ENCODE data around the gene PKP3. TPM values are rescaled to one million over a fixed set of nuclear protein-coding genes. Genes with fewer than 3 reads are reported as not detected.
A peak's percentile ranks its signal among the peaks of the same experiment; 100 is the strongest.
"Not testable (repeated sequence)": the region's sequence is repeated elsewhere in the genome, so short reads cannot be mapped to it uniquely, and the experiment has no call there.

PKP3 gene
- total RNA-seq, 2 experiments from 2014 or later, result not detected

DNA sequence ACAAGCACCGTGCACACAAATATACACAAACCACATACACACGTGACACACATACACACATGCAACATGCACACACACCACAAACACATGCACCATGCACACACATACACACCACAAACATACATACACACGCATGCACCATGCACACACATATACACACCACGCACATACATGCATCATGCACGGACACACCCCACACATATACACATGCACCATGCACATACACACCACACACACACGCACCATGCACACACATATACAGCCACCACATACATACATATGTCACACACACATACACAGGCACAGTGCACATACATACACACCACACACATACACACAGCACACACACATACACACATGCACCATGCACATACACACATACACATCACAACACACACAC is 37.4 kb upstream of the PKP3 start:
- peaks cover 12% of the 10 kb centered on the region for H3K27me3 Mint-ChIP-seq
- peaks cover 35% of the 10 kb centered on the region for H3K4me1 Mint-ChIP-seq
- ChIA-PET CTCF (interaction anchor here (1.5 to 1.9 kb wide), 2 partner anchors 41 to 51 kb away, joined by 3 to 14 read pairs; no protein-coding TSS in a partner anchor), POLR2A (interaction anchor here (0.6 to 2.5 kb wide), 9 partner anchors 12 to 93 kb away, joined by 3 to 85 read pairs (median 8); partner anchors contain the start of genes IFITM1, IFITM3, PGGHG and PTDSS2)
- DNase-seq, result no peak
- H3K9me3 Mint-ChIP-seq, result peaks cover 1% of the 10 kb centered on the region
- no peaks in the 10 kb centered on the region for H3K36me3 Mint-ChIP-seq (ENCODE audit: low read depth)
- H3K4me3 Mint-ChIP-seq, result no peak overlapping the region
- H3K27ac Mint-ChIP-seq, result no peak overlapping the region

DNA sequence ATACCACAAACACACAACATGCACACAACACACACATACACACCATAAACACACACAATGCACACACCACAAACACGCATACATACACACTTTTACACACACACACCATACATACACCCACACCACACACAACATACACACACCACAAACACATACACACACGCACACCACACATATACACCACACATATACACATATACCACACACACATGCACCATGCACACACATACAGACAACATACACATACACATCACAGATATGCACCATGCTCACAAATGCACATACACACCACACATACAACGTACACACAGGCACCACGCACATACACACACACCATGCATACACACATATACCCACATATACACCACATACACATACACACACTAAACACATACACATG is 36.4 kb upstream of the PKP3 start:
- H3K4me3 Mint-ChIP-seq, result no peak overlapping the region
- ChIA-PET POLR2A (no interaction called here), CTCF (no interaction called here)
- H3K36me3 Mint-ChIP-seq (ENCODE audit: low read depth), result no peaks in the 10 kb centered on the region
- no peak overlapping the region for H3K27ac Mint-ChIP-seq
- no peak for DNase-seq
- H3K27me3 Mint-ChIP-seq, result peaks cover 13% of the 10 kb centered on the region
- peaks cover 31% of the 10 kb centered on the region for H3K4me1 Mint-ChIP-seq
- peaks cover 2% of the 10 kb centered on the region for H3K9me3 Mint-ChIP-seq

- Mint-ChIP-seq H3K36me3 (ENCODE audit: low read depth) (no peaks in the 10 kb centered on the region), H3K4me3 (no peak overlapping the region), H3K27me3 (peaks cover 13% of the 10 kb centered on the region), H3K4me1 (peaks cover 24% of the 10 kb centered on the region), H3K9me3 (peaks cover 2% of the 10 kb centered on the region), H3K27ac (no peak overlapping the region)
- CTCF ChIA-PET, result interaction anchor here (1.4 kb wide), 1 partner anchor 90 kb away, joined by 6 read pairs; no protein-coding TSS in a partner anchor
- POLR2A ChIA-PET, result interaction anchor here (1.0 kb wide), 1 partner anchor 107 kb away, joined by 3 read pairs; no protein-coding TSS in a partner anchor
- no peak for DNase-seq
Measured at GRCh38 chr11:358129-358800, 35.7 kb upstream of the PKP3 start.

DNA sequence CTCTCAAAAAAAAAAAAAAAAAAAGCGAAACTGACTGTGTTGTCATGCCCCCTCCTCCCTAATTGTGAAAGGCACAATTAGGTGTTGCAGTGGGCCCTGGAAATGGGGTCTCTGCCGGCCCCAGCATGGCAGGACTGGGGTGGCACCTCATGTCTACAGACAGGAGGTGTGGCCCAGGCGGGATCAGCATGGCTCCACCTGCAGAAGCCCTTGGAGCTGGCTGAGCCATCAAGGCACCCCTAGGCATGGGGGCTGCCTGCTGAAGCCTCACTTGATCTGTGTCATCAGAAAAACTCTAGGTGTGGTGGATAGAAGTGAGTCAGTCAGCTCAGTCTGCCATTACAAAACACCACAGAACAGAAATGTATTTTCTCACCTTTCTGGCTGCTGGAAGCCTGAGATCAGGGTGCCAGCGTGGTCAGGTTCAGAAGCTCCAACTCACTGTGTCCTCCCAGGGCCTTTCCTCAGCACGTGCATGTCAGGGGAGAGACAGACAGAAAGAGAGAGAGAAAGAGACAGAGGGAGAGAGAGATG is 34.8 kb upstream of the PKP3 start:
- H3K27ac Mint-ChIP-seq, result no peak overlapping the region
- ChIA-PET CTCF (interaction anchor here (0.9 to 1.4 kb wide), 5 partner anchors 42 to 109 kb away, joined by 3 to 6 read pairs (median 4); no protein-coding TSS in a partner anchor), POLR2A (interaction anchor here (0.9 to 1.0 kb wide), 4 partner anchors 53 to 108 kb away, joined by 3 to 8 read pairs (median 3); no protein-coding TSS in a partner anchor)
- H3K27me3 Mint-ChIP-seq, result peaks cover 7% of the 10 kb centered on the region
- H3K9me3 Mint-ChIP-seq, result peaks cover 2% of the 10 kb centered on the region
- H3K4me1 Mint-ChIP-seq, result peaks cover 16% of the 10 kb centered on the region
- peak; percentile 30 for DNase-seq
- H3K36me3 Mint-ChIP-seq (ENCODE audit: low read depth), result no peaks in the 10 kb centered on the region
- no peak overlapping the region for H3K4me3 Mint-ChIP-seq

DNA sequence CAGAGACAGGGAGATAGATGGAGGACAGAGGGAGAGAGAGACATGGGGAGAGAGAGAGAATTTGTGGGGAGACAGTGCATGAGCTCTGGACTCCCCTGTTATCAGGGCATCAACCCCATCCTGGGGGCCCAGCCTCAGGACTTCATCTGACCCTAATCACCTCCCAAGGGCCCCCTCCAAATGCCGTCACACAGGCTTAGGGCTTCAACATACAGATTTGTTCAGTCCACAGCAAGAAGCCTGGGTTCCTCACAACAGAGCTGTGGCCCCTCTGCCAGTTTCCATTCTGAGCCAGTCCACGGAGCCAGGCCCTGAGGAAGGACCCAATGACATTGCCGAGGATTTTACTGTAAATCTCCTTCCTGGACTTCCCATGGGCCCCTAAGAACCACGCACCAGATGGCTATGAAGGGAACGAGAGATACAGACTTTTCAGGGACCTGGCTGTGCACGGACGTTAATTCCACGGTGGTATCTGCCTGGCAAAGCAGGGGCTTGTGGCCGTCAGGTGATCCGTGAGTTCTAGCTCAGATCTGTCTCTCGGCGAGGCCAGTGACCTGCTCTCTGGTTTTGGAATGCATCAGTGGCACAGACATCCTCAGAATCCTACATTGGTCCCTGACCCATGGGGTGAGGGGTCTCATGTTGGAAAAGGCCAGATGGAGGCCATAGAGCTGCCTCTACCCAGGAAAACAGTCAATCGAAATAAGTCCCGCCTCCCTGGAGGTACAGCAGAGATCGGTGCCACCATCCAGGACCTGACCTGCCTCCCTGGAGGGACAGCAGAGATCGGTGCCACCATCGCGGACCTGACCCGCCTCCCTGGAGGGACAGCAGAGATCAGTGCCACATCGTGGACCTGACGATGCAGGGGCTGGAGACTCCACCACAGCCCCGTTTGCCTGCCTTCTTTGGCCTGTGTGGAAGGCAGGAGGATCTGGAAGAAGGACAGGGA is 33.4 kb upstream of the PKP3 start:
- H3K4me1 Mint-ChIP-seq, result peaks cover 7% of the 10 kb centered on the region
- no peaks in the 10 kb centered on the region for H3K36me3 Mint-ChIP-seq (ENCODE audit: low read depth)
- no peak overlapping the region for H3K27ac Mint-ChIP-seq
- ChIA-PET POLR2A (interaction anchor here (0.9 kb wide), 1 partner anchor 110 kb away, joined by 3 read pairs; no protein-coding TSS in a partner anchor), CTCF (interaction anchor here (0.5 to 4.1 kb wide), 3 partner anchors 48 to 55 kb away, joined by 3 to 32 read pairs (median 4); partner anchors contain the start of gene SIGIRR)
- H3K27me3 Mint-ChIP-seq, result peaks cover 14% of the 10 kb centered on the region
- H3K9me3 Mint-ChIP-seq, result peaks cover 2% of the 10 kb centered on the region
- H3K4me3 Mint-ChIP-seq, result no peak overlapping the region
- no peak for DNase-seq

DNA sequence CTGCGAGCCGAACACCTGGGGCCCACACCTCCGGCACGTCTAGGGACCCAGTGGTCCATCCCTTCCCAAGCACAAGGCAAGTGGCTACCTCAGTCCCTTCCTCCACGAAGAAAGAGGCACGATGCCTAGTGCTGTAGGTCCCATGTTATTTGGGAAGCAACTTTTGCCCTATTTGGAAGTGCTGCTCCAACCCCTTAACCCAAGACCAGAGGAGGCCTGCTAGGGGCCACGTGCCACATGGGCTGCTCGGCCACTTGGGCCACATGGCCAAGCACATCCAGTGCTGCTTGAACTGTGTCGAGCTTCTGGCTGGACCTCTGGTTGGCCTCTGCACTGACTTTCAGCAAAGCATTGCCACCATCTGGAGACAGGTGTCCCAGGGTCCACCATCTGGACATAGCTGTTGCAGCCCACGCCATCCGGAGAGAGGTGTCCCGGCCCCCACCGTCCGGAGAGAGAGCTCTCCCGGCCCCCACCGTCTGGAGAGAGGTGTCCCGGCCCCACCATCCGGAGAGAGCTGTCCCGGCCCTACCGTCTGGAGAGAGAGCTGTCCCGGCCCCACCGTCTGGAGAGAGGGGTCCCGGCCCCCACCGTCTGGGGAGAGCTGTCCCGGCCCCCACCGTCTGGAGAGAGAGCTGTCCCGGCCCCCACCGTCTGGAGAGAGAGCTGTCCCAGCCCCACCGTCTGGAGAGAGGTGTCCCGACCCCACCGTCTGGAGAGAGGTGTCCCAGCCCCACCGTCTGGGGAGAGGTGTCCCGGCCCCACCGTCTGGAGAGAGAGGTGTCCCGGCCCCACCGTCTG is 31.2 kb upstream of the PKP3 start:
- no peak overlapping the region for H3K4me3 Mint-ChIP-seq
- POLR2A ChIA-PET, result interaction anchor here (1.1 to 1.2 kb wide), 2 partner anchors 85 to 156 kb away, joined by 3 read pairs; partner anchors contain the start of genes BET1L and RIC8A
- H3K4me1 Mint-ChIP-seq, result peaks cover 7% of the 10 kb centered on the region
- CTCF ChIA-PET, result interaction anchor here (0.7 to 4.4 kb wide), 12 partner anchors 8 to 155 kb away, joined by 3 to 36 read pairs (median 4); partner anchors contain the start of genes BET1L and RIC8A
- peaks cover 29% of the 10 kb centered on the region for H3K27me3 Mint-ChIP-seq
- peaks cover 2% of the 10 kb centered on the region for H3K9me3 Mint-ChIP-seq
- DNase-seq, result no peak
- no peak overlapping the region for H3K27ac Mint-ChIP-seq
- no peaks in the 10 kb centered on the region for H3K36me3 Mint-ChIP-seq (ENCODE audit: low read depth)

DNA sequence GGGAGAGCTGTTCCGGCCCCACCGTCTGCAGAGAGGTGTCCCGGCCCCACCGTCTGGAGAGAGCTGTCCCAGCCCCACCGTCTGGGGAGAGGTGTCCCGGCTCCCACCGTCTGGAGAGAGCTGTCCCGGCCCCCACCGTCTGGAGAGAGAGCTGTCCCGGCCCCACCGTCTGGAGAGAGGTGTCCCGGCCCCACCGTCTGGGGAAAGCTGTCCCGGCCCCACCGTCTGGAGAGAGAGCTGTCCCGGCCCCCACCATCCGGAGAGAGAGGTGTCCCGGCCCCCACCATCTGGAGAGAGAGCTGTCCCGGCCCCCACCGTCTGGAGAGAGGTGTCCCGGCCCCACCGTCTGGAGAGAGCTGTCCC is 30.6 kb upstream of the PKP3 start:
- not testable (repeated sequence) for DNase-seq; H3K4me3 Mint-ChIP-seq; H3K27ac Mint-ChIP-seq; H3K9me3 Mint-ChIP-seq; H3K4me1 Mint-ChIP-seq; H3K36me3 Mint-ChIP-seq (ENCODE audit: low read depth)
- CTCF ChIA-PET, result interaction anchor here (0.7 to 4.4 kb wide), 13 partner anchors 8 to 198 kb away, joined by 3 to 36 read pairs (median 5); partner anchors contain the start of gene NLRP6
- H3K27me3 Mint-ChIP-seq, result peaks cover 35% of the 10 kb centered on the region
- POLR2A ChIA-PET, result interaction anchor here (1.1 to 1.2 kb wide), 3 partner anchors 85 to 156 kb away, joined by 3 read pairs; partner anchors contain the start of genes BET1L and RIC8A

DNA sequence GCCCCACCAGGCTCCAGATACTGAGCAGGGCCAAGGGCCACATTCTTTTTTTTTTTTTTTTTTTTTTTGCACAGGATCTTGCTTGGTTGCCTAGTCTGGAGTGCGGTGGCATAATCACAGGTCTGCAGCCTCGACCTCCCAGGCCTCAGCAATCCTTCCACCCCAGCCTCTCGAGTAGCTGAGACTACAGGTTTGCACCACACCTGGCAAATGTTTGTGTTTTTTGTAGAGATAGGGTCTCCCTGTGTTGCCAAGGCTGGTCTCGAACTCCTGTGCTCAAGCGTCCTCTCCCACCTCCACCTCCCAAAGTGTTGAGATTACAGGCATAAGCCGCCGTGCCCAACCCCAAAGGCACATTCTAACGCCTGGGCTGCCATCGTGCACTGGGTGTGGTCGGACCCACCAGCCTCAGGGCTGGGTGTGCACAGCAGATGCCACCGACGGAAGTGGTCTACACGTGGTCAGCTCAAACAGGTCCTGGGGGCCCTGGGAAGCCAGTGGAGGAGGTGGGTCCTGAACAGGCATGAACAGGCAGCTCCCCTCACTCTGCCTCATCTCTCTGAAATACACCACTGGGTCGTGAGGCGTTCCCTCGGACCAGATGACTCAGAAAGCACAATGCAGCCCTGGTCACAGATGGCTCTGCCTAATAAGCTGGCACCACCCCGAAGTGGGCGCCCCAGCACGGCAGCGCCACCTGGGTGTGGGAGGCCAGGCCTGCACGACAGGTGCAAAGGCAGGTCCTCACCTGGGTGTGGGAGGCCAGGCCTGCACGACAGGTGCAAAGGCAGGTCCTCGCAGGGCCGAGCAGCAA is 29.9 kb upstream of the PKP3 start:
- Mint-ChIP-seq H3K36me3 (ENCODE audit: low read depth) (peaks cover 2% of the 10 kb centered on the region), H3K27me3 (peaks cover 38% of the 10 kb centered on the region), H3K9me3 (peaks cover 2% of the 10 kb centered on the region), H3K4me3 (no peak overlapping the region), H3K27ac (no peak overlapping the region), H3K4me1 (peaks cover 9% of the 10 kb centered on the region)
- DNase-seq, result peak; percentile 62
- ChIA-PET CTCF (interaction anchor here (0.7 to 4.4 kb wide), 14 partner anchors 9 to 197 kb away, joined by 3 to 36 read pairs (median 4); partner anchors contain the start of gene NLRP6), POLR2A (interaction anchor here (0.8 to 1.5 kb wide), 5 partner anchors 37 to 122 kb away, joined by 3 to 4 read pairs (median 3); no protein-coding TSS in a partner anchor)

DNA sequence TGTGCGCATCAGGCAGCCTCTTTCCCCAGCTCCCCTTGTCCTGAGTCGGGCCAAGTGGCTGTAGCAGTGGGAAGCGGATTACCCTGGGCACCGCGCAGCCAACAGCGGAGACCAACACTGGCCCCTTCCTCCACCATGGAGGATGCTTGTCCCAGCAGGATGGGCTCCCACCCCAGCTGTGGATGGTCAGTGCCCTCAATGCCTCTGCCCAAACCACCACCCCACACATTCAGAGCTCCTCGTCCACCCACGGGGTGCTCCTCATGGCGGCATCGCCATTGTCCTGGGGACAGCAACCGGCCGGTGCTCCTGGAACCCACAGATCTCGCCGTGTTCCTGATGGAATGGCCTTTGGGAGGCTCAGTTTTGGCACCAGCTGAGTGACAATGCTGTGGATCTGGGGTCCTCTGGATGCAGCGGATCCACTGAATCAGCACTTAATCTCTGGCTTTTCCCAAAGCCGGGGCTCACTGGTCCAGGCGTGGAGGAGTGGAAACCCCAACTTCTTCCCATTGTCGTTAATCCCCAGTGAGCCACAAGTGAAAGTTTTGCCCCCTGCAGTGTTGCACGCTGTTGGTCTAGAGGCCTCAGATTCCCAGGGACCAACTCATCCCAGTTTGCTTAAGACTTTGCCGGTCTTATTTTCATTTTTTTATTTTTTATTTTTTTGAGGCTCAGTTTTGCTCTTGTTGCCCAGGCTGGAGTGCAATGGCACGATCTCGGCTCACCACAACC is 28.9 kb upstream of the PKP3 start:
- CTCF ChIA-PET, result interaction anchor here (1.3 to 4.4 kb wide), 2 partner anchors 96 to 114 kb away, joined by 3 to 36 read pairs; no protein-coding TSS in a partner anchor
- H3K27me3 Mint-ChIP-seq, result peaks cover 38% of the 10 kb centered on the region
- POLR2A ChIA-PET, result interaction anchor here (0.8 to 1.5 kb wide), 4 partner anchors 10 to 49 kb away, joined by 3 to 4 read pairs (median 3); no protein-coding TSS in a partner anchor
- H3K4me1 Mint-ChIP-seq, result peaks cover 7% of the 10 kb centered on the region
- H3K4me3 Mint-ChIP-seq, result no peak overlapping the region
- H3K36me3 Mint-ChIP-seq (ENCODE audit: low read depth), result peaks cover 2% of the 10 kb centered on the region
- no peak overlapping the region for H3K27ac Mint-ChIP-seq
- H3K9me3 Mint-ChIP-seq, result peaks cover 2% of the 10 kb centered on the region
- DNase-seq, result no peak

- no peak for DNase-seq
- Mint-ChIP-seq H3K4me3 (no peak overlapping the region), H3K36me3 (ENCODE audit: low read depth) (peaks cover 2% of the 10 kb centered on the region), H3K4me1 (peaks cover 8% of the 10 kb centered on the region), H3K27me3 (peaks cover 43% of the 10 kb centered on the region), H3K9me3 (peaks cover 2% of the 10 kb centered on the region), H3K27ac (no peak overlapping the region)
- POLR2A ChIA-PET, result interaction anchor here (0.8 kb wide), 1 partner anchor 11 kb away, joined by 3 read pairs; no protein-coding TSS in a partner anchor
- CTCF ChIA-PET, result interaction anchor here (0.6 to 4.4 kb wide), 2 partner anchors 82 to 114 kb away, joined by 3 to 36 read pairs; no protein-coding TSS in a partner anchor
Measured at GRCh38 chr11:365831-366230, 28.2 kb upstream of the PKP3 start.
